ENCODE results near the gene YTHDF2. TPM values are rescaled to one million over a fixed set of nuclear protein-coding genes. Genes with fewer than 3 reads are reported as not detected.

Gene YTHDF2
- total RNA-seq, 2 donors from 2014 or later = 59.0 to 71.7 TPM

DNA sequence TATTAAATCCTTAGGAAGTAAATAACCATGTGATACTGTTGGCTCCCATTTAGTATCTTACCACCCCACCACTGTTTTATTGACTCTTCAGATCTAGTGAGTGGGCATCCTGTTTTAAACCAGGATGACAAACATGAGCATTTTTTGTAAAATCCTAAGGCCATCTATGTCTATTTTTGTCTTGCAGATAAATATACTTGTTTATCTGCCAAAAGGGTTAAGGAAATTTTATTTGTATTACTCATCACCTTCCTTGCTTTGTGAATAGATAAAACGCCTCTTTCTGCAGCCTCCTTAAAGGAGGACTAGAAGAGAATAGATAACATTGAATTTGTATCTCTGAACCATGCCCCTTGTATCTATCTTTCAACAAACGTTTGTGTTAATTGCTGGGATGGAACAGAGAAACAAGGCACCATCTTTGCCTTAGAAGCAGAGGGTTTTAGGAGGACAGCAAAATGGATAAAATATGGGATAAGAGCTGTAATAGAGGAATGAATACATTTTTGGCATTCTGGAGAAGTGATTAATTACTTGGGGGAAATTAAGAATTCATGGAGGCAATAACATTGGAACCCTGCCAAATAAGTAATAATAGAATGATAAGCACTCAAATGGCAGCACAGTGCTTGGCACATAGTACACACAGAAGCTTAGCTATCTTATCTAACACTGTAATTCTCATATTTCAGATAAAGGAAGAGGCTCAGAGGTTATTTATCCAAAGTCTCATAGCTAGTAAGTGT is 14.7 kb downstream of the YTHDF2 start:
- H3K9me3 ChIP-seq = no peaks in the 10 kb centered on the region
- no peak for DNase-seq

DNA sequence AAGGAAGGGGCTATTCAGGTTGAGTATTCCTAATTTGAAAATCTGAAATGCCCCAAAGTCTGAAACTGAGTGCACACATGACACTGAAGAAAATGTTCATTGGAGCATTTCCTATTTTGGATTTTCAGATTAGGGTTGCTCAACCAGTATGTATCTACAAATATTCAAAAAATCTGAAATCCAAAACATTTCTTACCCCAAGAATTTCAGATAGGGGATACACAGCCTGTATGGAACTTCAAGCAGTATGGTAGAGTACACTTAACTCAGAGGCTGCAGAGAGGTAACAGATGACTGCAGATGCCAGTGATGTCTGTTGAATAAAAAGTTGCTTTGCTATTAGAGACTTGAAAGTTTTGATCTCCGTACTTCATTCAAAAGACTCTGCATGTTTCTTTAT is 19.0 kb downstream of the YTHDF2 start:
- Histone ChIP-seq H3K36me3 (no peaks in the 10 kb centered on the region), H3K9ac (ENCODE audit: low read depth in 2 of 2, low read length in 2 of 2) (no peak overlapping the region), H3K4me3 (no peak overlapping the region), H3K27ac (no peak overlapping the region), H3K9me3 (no peaks in the 10 kb centered on the region), H3K27me3 (no peaks in the 10 kb centered on the region), H3K4me1 (peaks cover 8% of the 10 kb centered on the region)
- no peak for DNase-seq
- intact Hi-C loops (cut with DNase I) = no loop called here
- TF ChIP-seq, protein P1, sequence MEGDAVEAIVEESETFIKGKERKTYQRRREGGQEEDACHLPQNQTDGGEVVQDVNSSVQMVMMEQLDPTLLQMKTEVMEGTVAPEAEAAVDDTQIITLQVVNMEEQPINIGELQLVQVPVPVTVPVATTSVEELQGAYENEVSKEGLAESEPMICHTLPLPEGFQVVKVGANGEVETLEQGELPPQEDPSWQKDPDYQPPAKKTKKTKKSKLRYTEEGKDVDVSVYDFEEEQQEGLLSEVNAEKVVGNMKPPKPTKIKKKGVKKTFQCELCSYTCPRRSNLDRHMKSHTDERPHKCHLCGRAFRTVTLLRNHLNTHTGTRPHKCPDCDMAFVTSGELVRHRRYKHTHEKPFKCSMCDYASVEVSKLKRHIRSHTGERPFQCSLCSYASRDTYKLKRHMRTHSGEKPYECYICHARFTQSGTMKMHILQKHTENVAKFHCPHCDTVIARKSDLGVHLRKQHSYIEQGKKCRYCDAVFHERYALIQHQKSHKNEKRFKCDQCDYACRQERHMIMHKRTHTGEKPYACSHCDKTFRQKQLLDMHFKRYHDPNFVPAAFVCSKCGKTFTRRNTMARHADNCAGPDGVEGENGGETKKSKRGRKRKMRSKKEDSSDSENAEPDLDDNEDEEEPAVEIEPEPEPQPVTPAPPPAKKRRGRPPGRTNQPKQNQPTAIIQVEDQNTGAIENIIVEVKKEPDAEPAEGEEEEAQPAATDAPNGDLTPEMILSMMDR (IDR thresholded peaks at IDR 0.05) = no peak

More for the DNA sequence above, 14.7 kb downstream of the YTHDF2 start:
- intact Hi-C loops (cut with DNase I) = no loop called here
- Histone ChIP-seq H3K4me1 (peaks cover 17% of the 10 kb centered on the region), H3K9ac (ENCODE audit: low read depth in 2 of 2, low read length in 2 of 2) (no peak overlapping the region), H3K4me3 (no peak overlapping the region), H3K36me3 (no peaks in the 10 kb centered on the region), H3K27ac (no peak overlapping the region), H3K27me3 (no peaks in the 10 kb centered on the region)
- TF ChIP-seq, protein P1 (IDR thresholded peaks at IDR 0.05) = no peak

DNA sequence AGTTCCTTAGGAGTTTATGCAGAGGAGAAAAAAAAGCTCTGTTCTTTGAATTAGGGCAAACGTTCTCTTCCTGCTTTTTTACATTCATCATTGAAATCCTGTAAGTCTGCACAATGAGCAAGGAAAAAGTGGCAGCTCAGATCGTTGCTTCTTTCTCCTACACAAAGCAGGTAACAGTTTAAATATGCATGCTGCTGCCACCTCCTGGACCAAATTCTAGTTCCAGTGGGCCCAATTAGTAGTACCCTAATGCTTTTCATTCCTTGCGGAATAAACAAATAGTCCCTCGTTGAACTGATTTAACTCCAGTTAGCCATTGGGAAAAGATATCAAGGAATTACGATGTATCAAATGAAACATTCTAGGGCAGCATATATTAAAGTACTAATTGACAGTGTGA is 20.1 kb downstream of the YTHDF2 start:
- Histone ChIP-seq H3K4me3 (no peak overlapping the region), H3K4me1 (peaks cover 5% of the 10 kb centered on the region), H3K36me3 (no peaks in the 10 kb centered on the region), H3K27ac (no peak overlapping the region), H3K27me3 (no peaks in the 10 kb centered on the region), H3K9me3 (no peaks in the 10 kb centered on the region), H3K9ac (ENCODE audit: low read depth in 2 of 2, low read length in 2 of 2) (no peak overlapping the region)
- TF ChIP-seq, protein P1 (IDR thresholded peaks at IDR 0.05) = no peak
- DNase-seq = no peak
- intact Hi-C loops (cut with DNase I) = no loop called here

DNA sequence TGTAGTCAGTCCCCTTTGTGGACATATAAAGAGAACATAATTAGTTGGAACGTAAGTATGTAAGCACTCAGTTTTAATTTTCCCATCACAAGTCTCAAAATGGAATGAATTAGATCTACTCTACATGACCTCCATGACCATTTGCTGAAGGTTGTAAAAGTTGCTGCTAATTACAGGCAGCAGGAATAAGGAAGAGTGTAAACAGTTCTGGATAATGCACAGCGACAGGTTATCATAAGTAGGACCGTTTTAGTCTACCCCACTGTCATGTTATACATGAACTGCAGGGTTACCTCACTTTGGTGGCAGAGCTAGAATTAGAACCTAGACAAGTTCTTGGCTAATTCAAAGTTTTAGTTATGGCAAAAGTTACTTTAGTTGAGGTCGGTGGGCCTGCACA is 21.7 kb downstream of the YTHDF2 start:
- H3K27me3 ChIP-seq = no peaks in the 10 kb centered on the region
- no peak overlapping the region for H3K9ac ChIP-seq (ENCODE audit: low read depth in 2 of 2, low read length in 2 of 2)
- H3K36me3 ChIP-seq = no peaks in the 10 kb centered on the region
- no peak for DNase-seq
- no peaks in the 10 kb centered on the region for H3K9me3 ChIP-seq
- intact Hi-C loops (cut with DNase I) = no loop called here
- H3K27ac ChIP-seq = no peak overlapping the region
- TF ChIP-seq, protein P1 (IDR thresholded peaks at IDR 0.05) = no peak
- H3K4me3 ChIP-seq = no peak overlapping the region
- H3K4me1 ChIP-seq = peaks cover 5% of the 10 kb centered on the region

DNA sequence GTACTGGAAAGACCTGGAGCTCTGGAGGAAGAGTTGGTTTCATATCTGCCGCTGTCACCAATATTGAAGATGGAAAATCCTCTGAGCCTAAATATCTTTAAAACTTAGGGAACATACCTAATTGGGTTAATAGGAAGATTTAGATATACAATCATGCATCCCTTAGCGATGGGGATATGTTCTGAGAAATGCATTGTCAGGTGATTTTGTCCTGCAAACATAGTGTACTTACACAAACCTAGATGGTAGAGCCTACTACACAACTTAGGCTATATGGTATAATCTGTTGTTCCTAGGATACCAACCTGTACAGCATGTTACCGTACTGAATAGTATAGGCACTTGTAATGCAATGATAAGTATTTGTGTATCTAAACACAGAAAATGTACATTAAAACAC is 22.5 kb downstream of the YTHDF2 start:
- Histone ChIP-seq H3K9ac (ENCODE audit: low read depth in 2 of 2, low read length in 2 of 2) (no peak overlapping the region), H3K4me1 (peaks cover 5% of the 10 kb centered on the region), H3K27me3 (no peaks in the 10 kb centered on the region), H3K9me3 (no peaks in the 10 kb centered on the region), H3K4me3 (no peak overlapping the region), H3K36me3 (no peaks in the 10 kb centered on the region), H3K27ac (no peak overlapping the region)
- DNase-seq = no peak
- TF ChIP-seq, protein P1 (IDR thresholded peaks at IDR 0.05) = no peak
- intact Hi-C loops (cut with DNase I) = no loop called here

Data from colonic mucosa (tissue), 4 donors.